Type B pancreatic cell (in vitro differentiated cells): ENCODE data around the gene STX2. TPM values are rescaled to one million over a fixed set of nuclear protein-coding genes. Genes with fewer than 3 reads are reported as not detected.

Experiments
- DNase-seq: peaks from one replicate; pipeline ENCODE4 v3.0.0; 2021; ENCODE audit warnings: mixed read lengths; ENCODE audit not compliant: unreplicated experiment; ENCODE audit errors: extremely low spot score
- H3K27ac Mint-ChIP-seq: 2 replicates; pipeline ENCODE4 v1.8.0; 2021; ENCODE audit warnings: mild to moderate bottlenecking, mixed read lengths
- H3K27me3 Mint-ChIP-seq: 2 replicates; pipeline ENCODE4 v1.8.0; 2021; ENCODE audit warnings: mixed read lengths
- H3K36me3 Mint-ChIP-seq: 2 replicates; pipeline ENCODE4 v1.8.0; 2021; ENCODE audit warnings: mixed read lengths
- H3K4me1 Mint-ChIP-seq: one replicate; pipeline ENCODE4 v1.8.0; 2021; ENCODE audit warnings: mixed read lengths; ENCODE audit not compliant: unreplicated experiment
- H3K4me3 Mint-ChIP-seq: 2 replicates; pipeline ENCODE4 v1.8.0; 2021; ENCODE audit warnings: mild to moderate bottlenecking, mixed read lengths
- H3K9me3 Mint-ChIP-seq: 2 replicates; pipeline ENCODE4 v1.8.0; 2021; ENCODE audit warnings: mixed read lengths
- CTCF ChIP-seq: fragments of 200-600 bp; sonication (generic); conservative IDR thresholded peaks from 2 replicates; pipeline ENCODE4 v1.5.0; 2021; ENCODE audit warnings: antibody characterized with exemption, mild to moderate bottlenecking
- total RNA-seq: library from RNA; stranded (reverse); gene quantifications from 2 replicates; pipeline ENCODE4 v1.2.1, GENCODE V29; 2021; ENCODE audit warnings: low replicate concordance

STX2 gene
- total RNA-seq, 1 donor from 2014 or later = 17.3 TPM

GRCh38 chr12:130838284-130838950, 633 bp downstream of the STX2 start:
- Mint-ChIP-seq H3K27ac (peak overlapping the region; percentile 81), H3K36me3 (no peaks in the 10 kb centered on the region), H3K4me3 (peak overlapping the region; percentile 87), H3K4me1 (peaks cover 34% of the 10 kb centered on the region), H3K27me3 (peaks cover 6% of the 10 kb centered on the region), H3K9me3 (no peaks in the 10 kb centered on the region)
- no peak for TF ChIP-seq CTCF
- no peak for DNase-seq

- Mint-ChIP-seq H3K9me3 (no peaks in the 10 kb centered on the region), H3K36me3 (no peaks in the 10 kb centered on the region), H3K27ac (no peak overlapping the region), H3K4me3 (no peak overlapping the region), H3K27me3 (peaks cover 6% of the 10 kb centered on the region), H3K4me1 (peaks cover 46% of the 10 kb centered on the region)
- no peak for TF ChIP-seq CTCF
- DNase-seq = no peak
Measured at GRCh38 chr12:130835436-130835835, 3.6 kb downstream of the STX2 start.

DNA sequence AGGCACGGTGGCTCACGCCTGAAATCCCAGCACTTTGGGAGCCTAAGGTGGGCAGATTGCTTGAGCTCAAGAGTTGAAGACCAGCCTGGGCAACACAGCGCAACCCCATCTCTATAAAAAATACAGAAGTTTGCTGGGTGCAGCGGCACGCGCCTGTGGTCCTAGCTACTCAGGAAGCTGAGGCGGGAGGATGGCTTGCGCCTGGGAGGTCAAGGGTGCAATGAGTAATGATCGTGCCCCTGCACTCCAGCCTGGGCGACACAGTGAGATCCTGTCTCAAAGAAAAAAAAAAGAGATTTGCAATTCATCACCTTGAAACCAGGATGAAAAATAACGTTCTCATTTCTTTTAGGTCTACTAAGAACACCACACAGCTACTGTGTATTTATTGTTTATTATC, 4.0 kb downstream of the STX2 start:
- no peak for DNase-seq
- H3K4me1 Mint-ChIP-seq = peaks cover 47% of the 10 kb centered on the region
- no peak overlapping the region for H3K4me3 Mint-ChIP-seq
- no peaks in the 10 kb centered on the region for H3K36me3 Mint-ChIP-seq
- peaks cover 6% of the 10 kb centered on the region for H3K27me3 Mint-ChIP-seq
- no peaks in the 10 kb centered on the region for H3K9me3 Mint-ChIP-seq
- no peak for TF ChIP-seq CTCF
- no peak overlapping the region for H3K27ac Mint-ChIP-seq

DNA sequence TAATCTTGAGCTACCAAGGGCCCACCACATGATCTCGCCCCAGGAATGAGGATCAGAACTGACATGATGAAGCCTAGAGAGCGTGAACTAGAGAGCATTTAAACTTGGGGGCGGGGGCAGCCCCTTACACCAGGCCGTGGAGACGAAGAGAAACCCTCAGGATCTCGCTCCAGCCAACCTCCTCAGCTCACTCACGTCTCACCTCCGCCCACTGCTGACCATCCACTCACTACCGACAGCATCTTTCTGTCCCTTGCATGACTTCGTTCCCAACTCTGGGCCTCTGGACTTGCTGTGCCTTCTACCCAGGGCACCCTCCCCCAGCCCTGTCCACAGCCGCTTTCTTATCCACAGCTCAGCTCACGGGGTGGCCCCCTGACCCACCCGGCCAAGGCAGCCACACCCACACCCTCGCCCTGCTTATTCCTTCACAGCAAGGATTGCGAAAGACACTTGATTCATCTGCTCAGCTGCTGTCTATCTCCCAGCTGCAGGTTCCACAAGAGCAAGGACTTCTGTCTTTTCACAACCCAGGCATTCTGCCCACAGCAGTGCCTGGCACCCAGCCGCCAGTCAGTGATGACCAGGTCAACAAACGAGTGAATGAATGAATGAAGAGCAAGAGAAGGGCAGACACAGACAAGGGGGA, 6.4 kb downstream of the STX2 start:
- Mint-ChIP-seq H3K27ac (no peak overlapping the region), H3K9me3 (no peaks in the 10 kb centered on the region), H3K4me1 (peaks cover 32% of the 10 kb centered on the region)

DNA sequence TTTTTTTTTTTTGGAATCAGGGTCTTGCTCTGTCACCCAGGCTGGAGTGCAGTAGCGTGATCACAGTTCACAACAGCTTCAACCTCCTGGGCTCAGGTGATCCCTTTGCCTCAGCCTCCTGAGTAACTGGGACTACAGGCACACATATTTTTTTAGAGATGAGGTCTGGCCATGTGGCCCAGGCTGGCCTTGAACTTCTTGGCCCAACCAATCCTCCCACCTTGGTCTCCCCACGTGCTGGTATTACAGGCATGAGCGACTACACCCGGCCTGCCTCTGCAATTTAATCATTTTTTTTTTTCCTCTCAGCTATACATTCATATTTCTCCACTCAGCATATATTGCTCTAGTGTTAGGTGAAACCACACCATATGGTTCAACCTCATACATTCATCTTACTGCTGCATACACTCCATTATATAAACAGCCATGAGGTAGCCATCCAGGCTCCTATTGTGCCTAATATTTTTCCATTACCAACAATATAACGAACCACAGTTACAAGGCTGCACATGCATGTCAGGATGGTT, 7.1 kb downstream of the STX2 start:
- Mint-ChIP-seq H3K4me1 (peaks cover 30% of the 10 kb centered on the region), H3K36me3 (no peaks in the 10 kb centered on the region), H3K4me3 (no peak overlapping the region), H3K27ac (no peak overlapping the region), H3K27me3 (no peaks in the 10 kb centered on the region), H3K9me3 (no peaks in the 10 kb centered on the region)
- DNase-seq = no peak
- TF ChIP-seq CTCF = no peak

More for the DNA sequence above, 6.4 kb downstream of the STX2 start:
- Mint-ChIP-seq H3K4me3 (no peak overlapping the region), H3K36me3 (no peaks in the 10 kb centered on the region), H3K27me3 (no peaks in the 10 kb centered on the region)
- no peak for TF ChIP-seq CTCF
- DNase-seq = no peak
